ENCODE results near the gene LSAMP. TPM values are rescaled to one million over a fixed set of nuclear protein-coding genes. Genes with fewer than 3 reads are reported as not detected.
"Not testable (repeated sequence)": the region's sequence is repeated elsewhere in the genome, so short reads cannot be mapped to it uniquely, and the experiment has no call there.

Gene LSAMP
- total RNA-seq, 1 experiment from 2014 or later, result 10.1 TPM

GRCh38 chr3:115758076-115758763, 687.1 kb downstream of the LSAMP start:
- no TSS peak for BruUV-seq (replicated peaks)
- intact Hi-C loops (cut with micrococcal nuclease; ENCODE audit: unreplicated experiment), result no loop called here
- POLR2A ChIA-PET (ENCODE audit: low non-redundant PET), result no interaction called here
- CTCF ChIA-PET, result no interaction called here
- no peak overlapping the region for H3K4me3 ChIP-seq (ENCODE audit: low read depth, low read length, poor library complexity, severe bottlenecking)
- no peak for DNase-seq (ENCODE audit: low spot score)
- no peak overlapping the region for H3K27ac ChIP-seq (ENCODE audit: low read depth, low read length, poor library complexity, severe bottlenecking)
- H3K9me3 ChIP-seq (ENCODE audit: low read depth, low read length, poor library complexity, severe bottlenecking), result no peaks in the 10 kb centered on the region
- H3K36me3 ChIP-seq (ENCODE audit: insufficient read depth, low read length, poor library complexity, severe bottlenecking), result no peaks in the 10 kb centered on the region
- no peaks in the 10 kb centered on the region for H3K27me3 ChIP-seq (replicated peaks; ENCODE audit: insufficient read depth, low read depth, low read length, poor library complexity)
- no peaks in the 10 kb centered on the region for H3K4me1 ChIP-seq (ENCODE audit: insufficient read depth, low read length, poor library complexity, severe bottlenecking)
- TF ChIP-seq CTCF (conservative IDR thresholded peaks at IDR 0.05; ENCODE audit: low read depth, low read length) (no peak), EZH2 (IDR thresholded peaks at IDR 0.05; ENCODE audit: borderline replicate concordance, low read depth, low read length, poor library complexity, severe bottlenecking) (no peak)

GRCh38 chr3:115752978-115753377, 692.3 kb downstream of the LSAMP start:
- POLR2A ChIA-PET (ENCODE audit: low non-redundant PET); H3K9me3 ChIP-seq (ENCODE audit: low read depth, low read length, poor library complexity, severe bottlenecking); DNase-seq (ENCODE audit: low spot score); CTCF ChIA-PET; H3K27me3 ChIP-seq (replicated peaks; ENCODE audit: insufficient read depth, low read depth, low read length, poor library complexity); H3K27ac ChIP-seq (ENCODE audit: low read depth, low read length, poor library complexity, severe bottlenecking); H3K36me3 ChIP-seq (ENCODE audit: insufficient read depth, low read length, poor library complexity, severe bottlenecking); intact Hi-C loops (cut with micrococcal nuclease; ENCODE audit: unreplicated experiment); BruUV-seq (replicated peaks); H3K4me1 ChIP-seq (ENCODE audit: insufficient read depth, low read length, poor library complexity, severe bottlenecking); H3K4me3 ChIP-seq (ENCODE audit: low read depth, low read length, poor library complexity, severe bottlenecking): not testable (repeated sequence)

Data from A673 (cell line).